SK-N-SH (cell line): ENCODE results near the gene FBXW8. TPM values are rescaled to one million over a fixed set of nuclear protein-coding genes. Genes with fewer than 3 reads are reported as not detected.

Experiments used
- CTCF ChIA-PET: fragments of 300-600, 350-600 bp; formaldehyde crosslinking; extraction: SDS; loops from one replicate; lab custom pipeline; 2021; lab: Yijun Ruan, JAX
- POLR2A ChIA-PET: fragments of 350-600 bp; sonication (Branson Sonifier 250); formaldehyde crosslinking; extraction: SDS; loops from one replicate; lab custom pipeline; 2020; ENCODE audit warnings: antibody characterized with exemption, inconsistent platforms; lab: Yijun Ruan, JAX
- DNase-seq: peaks from one replicate; pipeline ENCODE4 v3.0.0; 2012
- H2AFZ ChIP-seq: fragments of 200-600 bp; sonication (generic); 2 replicates; pipeline ENCODE4 v1.8.1; 2016; ENCODE audit warnings: antibody characterized with exemption, mild to moderate bottlenecking, low read depth
- H3F3A ChIP-seq: fragments of 200-600 bp; sonication (generic); replicated peaks from 2 replicates; pipeline ENCODE3; 2016; ENCODE audit warnings: antibody characterized with exemption, mild to moderate bottlenecking; ENCODE audit not compliant: insufficient read depth
- H3K27ac ChIP-seq, 2 experiments: fragments of 200-500 bp in 1 of 2; fragments of 200-600 bp in 1 of 2; sonication (Bioruptor generic) in 1 of 2; sonication (generic), shearing (Covaris generic) in 1 of 2; 2 replicates each; pipeline versions ENCODE4 v1.5.1 to v1.6.1; 2014 to 2016; ENCODE audit warnings: low read depth in 2 of 2, inconsistent platforms in 1 of 2, low read length in 1 of 2, mild to moderate bottlenecking in 1 of 2, mixed read lengths in 1 of 2
- H3K27me3 ChIP-seq: fragments of 200-600 bp; sonication (generic), shearing (Covaris generic); 2 replicates; pipeline ENCODE4 v1.6.1; 2016; ENCODE audit warnings: mixed run types; ENCODE audit not compliant: insufficient read depth
- H3K36me3 ChIP-seq, 2 experiments: fragments of 200-500 bp in 1 of 2; fragments of 200-600 bp in 1 of 2; sonication (Bioruptor generic) in 1 of 2; sonication (generic) in 1 of 2; replicated peaks in 1 of 2; 2 replicates each; pipeline versions ENCODE3 to v1.5.1; 2014 to 2016; ENCODE audit warnings: low read length in 1 of 2, mild to moderate bottlenecking in 1 of 2; ENCODE audit not compliant: insufficient read depth in 2 of 2, control insufficient read depth in 1 of 2
- H3K4me1 ChIP-seq, 2 experiments: fragments of 200-500 bp in 1 of 2; fragments of 200-600 bp in 1 of 2; sonication (Bioruptor generic) in 1 of 2; sonication (generic), shearing (Covaris generic) in 1 of 2; 2 replicates each; pipeline versions ENCODE4 v1.5.1 to v1.6.1; 2014 to 2016; ENCODE audit warnings: low read depth in 1 of 2, low read length in 1 of 2, mixed run types in 1 of 2; ENCODE audit not compliant: insufficient read depth in 2 of 2, control insufficient read depth in 1 of 2
- H3K4me2 ChIP-seq: fragments of 200-600 bp; sonication (generic), shearing (Covaris generic); 2 replicates; pipeline ENCODE4 v1.6.1; 2017; ENCODE audit warnings: mixed run types
- H3K4me3 ChIP-seq, 2 experiments: fragments of 200-500 bp in 1 of 2; fragments of 200-600 bp in 1 of 2; sonication (Bioruptor generic) in 1 of 2; sonication (generic), shearing (Covaris generic) in 1 of 2; 2 replicates each; pipeline versions ENCODE4 v1.5.1 to v1.8.1; 2014 to 2016; ENCODE audit warnings: low read depth in 2 of 2, inconsistent platforms in 1 of 2, low read length in 1 of 2, mild to moderate bottlenecking in 1 of 2, mixed read lengths in 1 of 2, moderate library complexity in 1 of 2
- H3K79me2 ChIP-seq: fragments of 200-600 bp; sonication (generic); 2 replicates; pipeline ENCODE4 v1.8.1; 2017; ENCODE audit warnings: mild to moderate bottlenecking; ENCODE audit not compliant: insufficient read depth
- H3K9ac ChIP-seq: fragments of 200-600 bp; sonication (generic); 2 replicates; pipeline ENCODE4 v1.6.1; 2017; ENCODE audit warnings: mixed run types
- H3K9me2 ChIP-seq: fragments of 200-600 bp; sonication (generic); 2 replicates; pipeline ENCODE4 v1.6.1; 2017; ENCODE audit warnings: mixed run types
- H3K9me3 ChIP-seq: fragments of 200-600 bp; sonication (generic); 2 replicates; pipeline ENCODE4 v1.6.1; 2017; ENCODE audit warnings: mixed run types, mild to moderate bottlenecking, moderate library complexity
- H4K20me1 ChIP-seq: fragments of 200-600 bp; sonication (generic); 2 replicates; pipeline ENCODE4 v1.6.1; 2017; ENCODE audit warnings: mild to moderate bottlenecking, mixed run types; ENCODE audit not compliant: insufficient read depth
- CHD2 ChIP-seq: fragments of 150-350 bp; IDR thresholded peaks from 2 replicates; pipeline ENCODE4 v1.6.1; 2018; ENCODE audit warnings: low read length; ENCODE audit not compliant: partially characterized antibody
- EZH2phosphoT487 ChIP-seq: fragments of 200-600 bp; sonication (generic); IDR thresholded peaks from 2 replicates; pipeline ENCODE4 v1.6.1; 2017; ENCODE audit warnings: low read depth, mixed run types, mild to moderate bottlenecking, antibody characterized with exemption, moderate library complexity, borderline replicate concordance
- FOXM1 ChIP-seq: IDR thresholded peaks from 2 replicates; pipeline ENCODE4 v1.4.0; 2012; ENCODE audit warnings: low read depth, mild to moderate bottlenecking
- GABPA ChIP-seq: IDR thresholded peaks from 2 replicates; pipeline ENCODE4 v1.4.0; 2012; ENCODE audit warnings: low read depth, mild to moderate bottlenecking
- GATA2 ChIP-seq: sonication (generic); formaldehyde crosslinking; IDR thresholded peaks from 2 replicates; pipeline ENCODE4 v1.5.0; 2020; ENCODE audit warnings: mild to moderate bottlenecking, missing genetic modification reagents
- MEF2A ChIP-seq: IDR thresholded peaks from 2 replicates; pipeline ENCODE4 v1.4.0; 2012; ENCODE audit warnings: low read depth, borderline replicate concordance
- NFIC ChIP-seq: IDR thresholded peaks from 2 replicates; pipeline ENCODE4 v1.4.0; 2012; ENCODE audit warnings: borderline replicate concordance
- NRF1 ChIP-seq: IDR thresholded peaks from 2 replicates; pipeline ENCODE4 v1.6.1; 2012; ENCODE audit warnings: low read depth, mild to moderate bottlenecking, low read length
- POLR2AphosphoS5 ChIP-seq: IDR thresholded peaks from 2 replicates; pipeline ENCODE4 v1.6.1; 2012; ENCODE audit warnings: low read depth, low read length
- RAD21 ChIP-seq: IDR thresholded peaks from 2 replicates; pipeline ENCODE4 v1.6.1; 2012; ENCODE audit warnings: mild to moderate bottlenecking, low read length
- RCOR1 ChIP-seq: fragments of 150-350 bp; IDR thresholded peaks from 2 replicates; pipeline ENCODE4 v1.6.1; 2017; ENCODE audit warnings: antibody characterized with exemption, low read length
- RFX5 ChIP-seq: IDR thresholded peaks from 2 replicates; pipeline ENCODE4 v1.6.1; 2012; ENCODE audit warnings: mild to moderate bottlenecking, improper control_type of control experiment, low read length
- RXRA ChIP-seq: IDR thresholded peaks from 2 replicates; pipeline ENCODE4 v1.4.0; 2012; ENCODE audit warnings: low read depth, mild to moderate bottlenecking, borderline replicate concordance
- SIN3A ChIP-seq: IDR thresholded peaks from 2 replicates; pipeline ENCODE4 v1.6.1; 2012; ENCODE audit warnings: low read depth, mild to moderate bottlenecking, low read length, moderate library complexity, borderline replicate concordance
- SMC3 ChIP-seq: IDR thresholded peaks from 2 replicates; pipeline ENCODE4 v1.6.1; 2012; ENCODE audit warnings: low read depth, low read length, improper control_type of control experiment
- TAF1 ChIP-seq: IDR thresholded peaks from 2 replicates; pipeline ENCODE4 v1.6.1; 2012; ENCODE audit warnings: low read depth, mild to moderate bottlenecking, low read length, moderate library complexity, borderline replicate concordance
- TCF12 ChIP-seq: IDR thresholded peaks from 2 replicates; pipeline ENCODE4 v1.4.0; 2012
- TEAD4 ChIP-seq: IDR thresholded peaks from 2 replicates; pipeline ENCODE4 v1.4.0; 2012; ENCODE audit warnings: mild to moderate bottlenecking, borderline replicate concordance; ENCODE audit not compliant: insufficient read depth
- WGBS: methylation state at CpG from one replicate; pipeline ENCODE4 v1.1.6; 2017; ENCODE audit warnings: low lambda C conversion rate; 5-methylcytosine and 5-hydroxymethylcytosine counted together
- polyA plus RNA-seq, 3 experiments: library from polyadenylated mRNA; depleted of rRNA; stranded (reverse); fragments of >200 nt; gene quantifications; 2 replicates each; pipeline ENCODE4 v1.2.3, GENCODE V29; 2012
- TF ChIP-seq, protein P1 (sequence below): fragments of 150-350 bp; IDR thresholded peaks from 2 replicates; pipeline ENCODE4 v1.6.1; 2016; ENCODE audit warnings: mild to moderate bottlenecking, low read depth, low read length
- TF ChIP-seq, protein P2 (sequence below): IDR thresholded peaks from 2 replicates; pipeline ENCODE4; 2012
- TF ChIP-seq, protein P3 (sequence below): IDR thresholded peaks from 2 replicates; pipeline ENCODE4 v1.4.0; 2012; ENCODE audit warnings: low read depth, borderline replicate concordance

FBXW8 gene
- polyA plus RNA-seq, 1 of the 3 experiments (the other 2 are of a cell fraction): 15.6 TPM

DNA sequence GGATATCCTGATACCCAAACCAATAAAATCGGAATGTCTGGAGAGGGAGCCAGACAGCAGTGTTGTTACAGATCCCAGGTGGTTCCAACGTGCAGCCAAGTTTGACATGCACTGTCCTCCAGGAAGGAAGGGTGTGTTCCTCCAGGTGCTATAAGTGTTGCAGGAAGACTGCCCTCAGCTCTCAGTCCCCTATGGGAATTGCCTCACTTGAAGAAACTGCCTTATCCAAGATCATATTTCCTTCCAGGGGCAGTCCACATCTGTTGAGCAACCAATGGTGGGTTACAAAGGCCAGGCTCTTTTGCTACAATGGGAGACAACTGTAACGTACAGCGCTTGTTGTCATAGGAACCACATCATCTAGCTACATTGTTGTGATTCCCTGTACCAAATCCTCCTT lies 13.3 kb upstream of the FBXW8 start:
- DNase-seq: no peak
- Histone ChIP-seq H3K27ac (no peak overlapping the region), H2AFZ (no peak overlapping the region), H3K36me3 (no peaks in the 10 kb centered on the region), H3K4me3 (no peak overlapping the region), H3K9ac (no peak overlapping the region), H3K4me2 (no peak overlapping the region), H3K9me2 (no peaks in the 10 kb centered on the region), H4K20me1 (no peaks in the 10 kb centered on the region), H3K4me1 (no peaks in the 10 kb centered on the region), H3K27me3 (0 out of 2 replicates have a peak, but pooled peaks cover 6% of the 10 kb centered on the region), H3K9me3 (no peaks in the 10 kb centered on the region), H3F3A (no peaks in the 10 kb centered on the region), H3K79me2 (no peaks in the 10 kb centered on the region)
- TF ChIP-seq EZH2phosphoT487: no peak
- TF ChIP-seq SMC3: no peak
- TF ChIP-seq POLR2AphosphoS5: no peak
- no peak for TF ChIP-seq RXRA
- no peak for TF ChIP-seq NFIC
- no peak for TF ChIP-seq SIN3A
- no peak for TF ChIP-seq RCOR1
- TF ChIP-seq RAD21: no peak
- TF ChIP-seq, protein P1, sequence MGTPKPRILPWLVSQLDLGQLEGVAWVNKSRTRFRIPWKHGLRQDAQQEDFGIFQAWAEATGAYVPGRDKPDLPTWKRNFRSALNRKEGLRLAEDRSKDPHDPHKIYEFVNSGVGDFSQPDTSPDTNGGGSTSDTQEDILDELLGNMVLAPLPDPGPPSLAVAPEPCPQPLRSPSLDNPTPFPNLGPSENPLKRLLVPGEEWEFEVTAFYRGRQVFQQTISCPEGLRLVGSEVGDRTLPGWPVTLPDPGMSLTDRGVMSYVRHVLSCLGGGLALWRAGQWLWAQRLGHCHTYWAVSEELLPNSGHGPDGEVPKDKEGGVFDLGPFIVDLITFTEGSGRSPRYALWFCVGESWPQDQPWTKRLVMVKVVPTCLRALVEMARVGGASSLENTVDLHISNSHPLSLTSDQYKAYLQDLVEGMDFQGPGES: no peak
- TF ChIP-seq RFX5: no peak
- TF ChIP-seq MEF2A: no peak
- no peak for TF ChIP-seq GABPA
- CTCF ChIA-PET: interaction anchor here (1.1 kb wide), 1 partner anchor 15 kb away, joined by 3 read pairs; no protein-coding TSS in a partner anchor
- WGBS: 75% methylated on average over 3 of the region's 4 CpGs
- POLR2A ChIA-PET: no interaction called here

DNA sequence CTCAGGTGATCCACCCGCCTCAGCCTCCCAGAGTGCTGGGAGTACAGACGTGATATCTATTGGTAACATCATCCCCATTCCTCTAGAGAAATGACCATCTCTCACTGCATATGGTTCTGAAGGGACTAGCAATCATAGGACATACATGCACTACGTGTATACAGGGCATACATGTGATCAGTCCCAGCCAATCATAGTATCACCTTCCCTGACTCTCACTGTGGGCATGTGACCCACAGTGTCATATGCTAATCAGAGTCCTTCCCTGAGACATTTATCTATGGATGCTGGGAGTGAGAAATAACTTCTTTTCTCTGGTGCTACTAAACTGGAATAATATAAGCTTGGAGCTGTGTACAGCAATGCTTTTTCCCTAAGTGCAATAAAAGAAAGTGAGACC lies 12.1 kb upstream of the FBXW8 start:
- no peaks in the 10 kb centered on the region for H3K9me3 ChIP-seq
- no peak overlapping the region for H3K9ac ChIP-seq
- H3K4me3 ChIP-seq: no peak overlapping the region
- no peak overlapping the region for H2AFZ ChIP-seq
- H4K20me1 ChIP-seq: no peaks in the 10 kb centered on the region
- no peak overlapping the region for H3K4me2 ChIP-seq
- no peaks in the 10 kb centered on the region for H3K9me2 ChIP-seq
- no peak overlapping the region for H3K27ac ChIP-seq
- no peaks in the 10 kb centered on the region for H3F3A ChIP-seq
- TF ChIP-seq GATA2 (CRISPR knock-in tag) (no peak), RCOR1 (no peak), CHD2 (no peak), TEAD4 (no peak), MEF2A (no peak), TCF12 (no peak), POLR2AphosphoS5 (no peak), FOXM1 (no peak), NRF1 (no peak), EZH2phosphoT487 (no peak), RXRA (no peak), SMC3 (no peak), TAF1 (no peak)
- TF ChIP-seq, protein P1: no peak
- TF ChIP-seq, protein P2, sequence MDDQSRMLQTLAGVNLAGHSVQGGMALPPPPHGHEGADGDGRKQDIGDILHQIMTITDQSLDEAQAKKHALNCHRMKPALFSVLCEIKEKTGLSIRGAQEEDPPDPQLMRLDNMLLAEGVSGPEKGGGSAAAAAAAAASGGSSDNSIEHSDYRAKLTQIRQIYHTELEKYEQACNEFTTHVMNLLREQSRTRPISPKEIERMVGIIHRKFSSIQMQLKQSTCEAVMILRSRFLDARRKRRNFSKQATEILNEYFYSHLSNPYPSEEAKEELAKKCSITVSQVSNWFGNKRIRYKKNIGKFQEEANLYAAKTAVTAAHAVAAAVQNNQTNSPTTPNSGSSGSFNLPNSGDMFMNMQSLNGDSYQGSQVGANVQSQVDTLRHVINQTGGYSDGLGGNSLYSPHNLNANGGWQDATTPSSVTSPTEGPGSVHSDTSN: no peak
- TF ChIP-seq, protein P3, sequence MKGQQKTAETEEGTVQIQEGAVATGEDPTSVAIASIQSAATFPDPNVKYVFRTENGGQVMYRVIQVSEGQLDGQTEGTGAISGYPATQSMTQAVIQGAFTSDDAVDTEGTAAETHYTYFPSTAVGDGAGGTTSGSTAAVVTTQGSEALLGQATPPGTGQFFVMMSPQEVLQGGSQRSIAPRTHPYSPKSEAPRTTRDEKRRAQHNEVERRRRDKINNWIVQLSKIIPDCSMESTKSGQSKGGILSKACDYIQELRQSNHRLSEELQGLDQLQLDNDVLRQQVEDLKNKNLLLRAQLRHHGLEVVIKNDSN: no peak
- TF ChIP-seq, all 33 proteins: peak for 0
- POLR2A ChIA-PET: no interaction called here
- CTCF ChIA-PET: no interaction called here
- H3K4me1 ChIP-seq: no peaks in the 10 kb centered on the region
- no peaks in the 10 kb centered on the region for H3K79me2 ChIP-seq
- 0 out of 2 replicates have a peak, but pooled peaks cover 6% of the 10 kb centered on the region for H3K27me3 ChIP-seq
- H3K36me3 ChIP-seq: no peaks in the 10 kb centered on the region
- no peak for DNase-seq
- 0% methylated on average over 1 of the region's 3 CpGs for WGBS
